Smooth muscle cell of bladder (primary cell): ENCODE results near the gene PJA1. TPM values are rescaled to one million over a fixed set of nuclear protein-coding genes. Genes with fewer than 3 reads are reported as not detected.

Experiments
- total RNA-seq: library from RNA; depleted of rRNA; stranded (reverse); fragments of >200 nt; gene quantifications from 2 replicates; pipeline ENCODE4 v1.2.3, GENCODE V29; 2014

PJA1 gene
- 28.2 and 30.5 TPM in 2 replicates for total RNA-seq

DNA sequence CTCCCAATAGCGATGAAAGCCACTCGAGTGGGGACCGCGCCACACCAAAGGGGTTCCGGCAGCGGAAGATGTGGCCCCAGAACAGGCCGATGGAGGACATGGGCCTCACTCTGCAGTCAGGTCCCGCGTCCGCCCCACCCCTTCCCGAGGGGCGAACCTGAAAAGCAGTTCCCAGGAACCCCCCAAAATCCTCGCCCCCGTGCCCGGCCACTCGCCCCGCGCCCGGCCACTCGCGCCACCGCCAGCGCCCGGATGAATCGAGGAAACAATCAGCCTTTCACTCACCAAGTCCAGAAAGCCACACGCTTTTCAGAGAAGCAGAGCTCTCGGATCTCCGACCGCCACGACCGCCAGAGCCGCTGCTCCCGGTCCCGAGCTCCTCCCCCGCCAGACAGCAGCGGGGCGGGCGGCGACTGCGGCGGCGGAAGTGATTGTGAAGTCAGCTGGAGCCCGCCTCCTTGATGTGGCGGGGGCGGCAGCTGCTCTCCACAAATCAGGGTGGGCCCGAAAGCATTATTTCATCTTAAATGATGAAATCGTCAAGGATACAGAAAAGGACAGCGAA lies at the start of gene PJA1:
PJA1 (minus strand) TSS at position 367 of the 565 bp plus-strand sequence. CDS start 2,380 bp downstream, outside the sequence.

